WTC11 (cell line): ENCODE results near the gene SRSF2. TPM values are rescaled to one million over a fixed set of nuclear protein-coding genes. Genes with fewer than 3 reads are reported as not detected.

ENCODE experiments used
- ATF6 ChIP-seq: sonication (generic); formaldehyde crosslinking; IDR thresholded peaks from 2 replicates; pipeline ENCODE4 v1.8.1; 2023; ENCODE audit warnings: mild to moderate bottlenecking, missing genetic modification reagents
- CTCF ChIP-seq: fragments of 200-600 bp; IDR thresholded peaks from 2 replicates; pipeline ENCODE4 v1.8.0; 2022; ENCODE audit warnings: antibody characterized with exemption
- E2F5 ChIP-seq: sonication (generic); formaldehyde crosslinking; IDR thresholded peaks from 2 replicates; pipeline ENCODE4 v1.8.1; 2022; ENCODE audit warnings: mild to moderate bottlenecking, moderate library complexity, missing genetic modification reagents
- ETV6 ChIP-seq: sonication (generic); formaldehyde crosslinking; IDR thresholded peaks from 2 replicates; pipeline ENCODE4 v1.8.1; 2022; ENCODE audit warnings: mild to moderate bottlenecking, missing genetic modification reagents
- GABPB1 ChIP-seq: sonication (generic); formaldehyde crosslinking; IDR thresholded peaks from 2 replicates; pipeline ENCODE4 v1.8.1; 2023; ENCODE audit warnings: mild to moderate bottlenecking, missing genetic modification reagents
- GTF2I ChIP-seq: fragments of 250-450 bp; sonication (Bioruptor Pico); conservative IDR thresholded peaks from 2 replicates; pipeline ENCODE4 v1.4.0; 2021; ENCODE audit warnings: mild to moderate bottlenecking
- HMGA2 ChIP-seq: fragments of 250-450 bp; sonication (Bioruptor Pico); IDR thresholded peaks from 2 replicates; pipeline ENCODE4 v1.4.0; 2021; ENCODE audit warnings: mild to moderate bottlenecking, moderate library complexity
- IRF2 ChIP-seq: sonication (generic); formaldehyde crosslinking; IDR thresholded peaks from 2 replicates; pipeline ENCODE4 v1.8.0; 2022; ENCODE audit warnings: low read depth, missing genetic modification reagents, borderline replicate concordance
- MYBL2 ChIP-seq: sonication (generic); formaldehyde crosslinking; IDR thresholded peaks from 2 replicates; pipeline ENCODE4 v1.8.1; 2023; ENCODE audit warnings: mild to moderate bottlenecking, moderate library complexity, missing genetic modification reagents
- NFATC4 ChIP-seq: fragments of 250-450 bp; sonication (Bioruptor Pico); IDR thresholded peaks from 2 replicates; pipeline ENCODE4 v1.9.0; 2021; ENCODE audit warnings: mild to moderate bottlenecking
- OVOL2 ChIP-seq: fragments of 250-450 bp; sonication (Bioruptor Pico); IDR thresholded peaks from 2 replicates; pipeline ENCODE4 v1.9.0; 2021; ENCODE audit warnings: mild to moderate bottlenecking, borderline replicate concordance
- PRDM15 ChIP-seq: sonication (generic); formaldehyde crosslinking; IDR thresholded peaks from 2 replicates; pipeline ENCODE4 v1.8.0; 2022; ENCODE audit warnings: missing genetic modification reagents
- RORB ChIP-seq: fragments of 250-450 bp; sonication (Bioruptor Pico); IDR thresholded peaks from 2 replicates; pipeline ENCODE4 v1.9.0; 2021; ENCODE audit warnings: mild to moderate bottlenecking
- TEAD4 ChIP-seq: sonication (generic); formaldehyde crosslinking; IDR thresholded peaks from 2 replicates; pipeline ENCODE4 v1.8.0; 2022; ENCODE audit warnings: mild to moderate bottlenecking, missing genetic modification reagents
- ZNF232 ChIP-seq: sonication (generic); formaldehyde crosslinking; IDR thresholded peaks from 2 replicates; pipeline ENCODE4 v1.8.0; 2022; ENCODE audit warnings: mild to moderate bottlenecking, missing genetic modification reagents
- ZNF423 ChIP-seq: fragments of 250-450 bp; sonication (Bioruptor Pico); IDR thresholded peaks from 2 replicates; pipeline ENCODE4 v2.1.2; 2022; ENCODE audit warnings: mild to moderate bottlenecking, moderate library complexity
- ZSCAN18 ChIP-seq: fragments of 250-450 bp; sonication (Bioruptor Pico); IDR thresholded peaks from 2 replicates; pipeline ENCODE4 v2.1.2; 2022; ENCODE audit warnings: mild to moderate bottlenecking, moderate library complexity
- total RNA-seq: library from RNA; stranded (reverse); gene quantifications from 3 replicates; pipeline ENCODE4 v1.2.3, GENCODE V29; 2021
- TF ChIP-seq, protein P1 (sequence below): sonication (generic); formaldehyde crosslinking; IDR thresholded peaks from 2 replicates; pipeline ENCODE4 v1.8.1; 2022; ENCODE audit warnings: mild to moderate bottlenecking, missing genetic modification reagents, moderate library complexity, borderline replicate concordance
- TF ChIP-seq, protein P2 (sequence below): sonication (generic); formaldehyde crosslinking; conservative IDR thresholded peaks from 2 replicates; pipeline ENCODE4 v1.8.1; 2022; ENCODE audit warnings: mild to moderate bottlenecking, missing genetic modification reagents
- TF ChIP-seq, protein P3 (sequence below): sonication (generic); formaldehyde crosslinking; IDR thresholded peaks from 2 replicates; pipeline ENCODE4 v1.8.1; 2023; ENCODE audit warnings: mild to moderate bottlenecking, missing genetic modification reagents, moderate library complexity
- TF ChIP-seq, protein P4 (sequence below): sonication (generic); formaldehyde crosslinking; IDR thresholded peaks from 2 replicates; pipeline ENCODE4 v1.8.0; 2023; ENCODE audit warnings: mild to moderate bottlenecking, missing genetic modification reagents

SRSF2 gene
- total RNA-seq, 1 experiment from 2014 or later: 355 TPM

DNA sequence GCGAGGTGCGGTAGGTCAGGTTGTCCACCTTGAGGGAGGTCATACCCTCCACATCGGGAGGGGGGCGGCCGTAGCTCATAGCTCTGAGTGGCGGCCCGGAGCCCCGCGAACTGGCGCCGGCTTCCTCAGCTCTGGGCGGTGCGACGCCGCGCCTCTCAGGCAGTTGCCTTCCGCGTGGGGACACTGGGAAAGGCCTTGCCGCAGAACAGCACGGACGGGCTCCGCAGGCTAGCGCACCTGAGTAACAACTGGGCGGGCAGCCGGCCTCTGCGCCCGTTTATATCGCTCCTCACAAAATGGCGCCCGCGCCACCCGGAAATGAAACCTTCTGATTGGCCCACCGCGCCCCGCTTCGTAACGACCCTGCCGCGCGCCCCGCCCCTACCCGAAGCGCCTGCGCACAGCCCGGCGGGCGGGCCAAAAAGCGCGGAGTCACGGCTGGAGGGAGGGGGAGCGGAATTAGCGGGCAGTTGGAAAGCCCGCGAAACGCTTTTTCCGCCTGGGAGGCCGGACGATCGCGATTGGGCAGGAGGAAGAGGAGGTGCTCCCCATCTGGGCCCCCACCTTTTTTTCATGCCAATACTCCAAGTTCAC, at the start of gene SRSF2 (continued):
- 0 out of 2 replicates have a peak, but pooled peaks have one; percentile 23 for TF ChIP-seq NFATC4 (CRISPR knock-in tag)
- TF ChIP-seq, protein P1, sequence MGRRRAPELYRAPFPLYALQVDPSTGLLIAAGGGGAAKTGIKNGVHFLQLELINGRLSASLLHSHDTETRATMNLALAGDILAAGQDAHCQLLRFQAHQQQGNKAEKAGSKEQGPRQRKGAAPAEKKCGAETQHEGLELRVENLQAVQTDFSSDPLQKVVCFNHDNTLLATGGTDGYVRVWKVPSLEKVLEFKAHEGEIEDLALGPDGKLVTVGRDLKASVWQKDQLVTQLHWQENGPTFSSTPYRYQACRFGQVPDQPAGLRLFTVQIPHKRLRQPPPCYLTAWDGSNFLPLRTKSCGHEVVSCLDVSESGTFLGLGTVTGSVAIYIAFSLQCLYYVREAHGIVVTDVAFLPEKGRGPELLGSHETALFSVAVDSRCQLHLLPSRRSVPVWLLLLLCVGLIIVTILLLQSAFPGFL (CRISPR knock-in tag): peak; percentile 71; the same call in 1 of the 2 replicates
- peak; percentile 77; the same call in 1 of the 2 replicates for TF ChIP-seq TEAD4 (CRISPR knock-in tag)
- no peak for TF ChIP-seq CTCF
- TF ChIP-seq, protein P2, sequence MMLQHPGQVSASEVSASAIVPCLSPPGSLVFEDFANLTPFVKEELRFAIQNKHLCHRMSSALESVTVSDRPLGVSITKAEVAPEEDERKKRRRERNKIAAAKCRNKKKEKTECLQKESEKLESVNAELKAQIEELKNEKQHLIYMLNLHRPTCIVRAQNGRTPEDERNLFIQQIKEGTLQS (CRISPR knock-in tag): peak; percentile 76
- no peak; the same call in 1 of the 2 replicates for TF ChIP-seq IRF2 (CRISPR knock-in tag)
- no peak for TF ChIP-seq ZNF423
- TF ChIP-seq, protein P3, sequence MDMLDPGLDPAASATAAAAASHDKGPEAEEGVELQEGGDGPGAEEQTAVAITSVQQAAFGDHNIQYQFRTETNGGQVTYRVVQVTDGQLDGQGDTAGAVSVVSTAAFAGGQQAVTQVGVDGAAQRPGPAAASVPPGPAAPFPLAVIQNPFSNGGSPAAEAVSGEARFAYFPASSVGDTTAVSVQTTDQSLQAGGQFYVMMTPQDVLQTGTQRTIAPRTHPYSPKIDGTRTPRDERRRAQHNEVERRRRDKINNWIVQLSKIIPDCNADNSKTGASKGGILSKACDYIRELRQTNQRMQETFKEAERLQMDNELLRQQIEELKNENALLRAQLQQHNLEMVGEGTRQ (CRISPR knock-in tag): no peak
- TF ChIP-seq, protein P4, sequence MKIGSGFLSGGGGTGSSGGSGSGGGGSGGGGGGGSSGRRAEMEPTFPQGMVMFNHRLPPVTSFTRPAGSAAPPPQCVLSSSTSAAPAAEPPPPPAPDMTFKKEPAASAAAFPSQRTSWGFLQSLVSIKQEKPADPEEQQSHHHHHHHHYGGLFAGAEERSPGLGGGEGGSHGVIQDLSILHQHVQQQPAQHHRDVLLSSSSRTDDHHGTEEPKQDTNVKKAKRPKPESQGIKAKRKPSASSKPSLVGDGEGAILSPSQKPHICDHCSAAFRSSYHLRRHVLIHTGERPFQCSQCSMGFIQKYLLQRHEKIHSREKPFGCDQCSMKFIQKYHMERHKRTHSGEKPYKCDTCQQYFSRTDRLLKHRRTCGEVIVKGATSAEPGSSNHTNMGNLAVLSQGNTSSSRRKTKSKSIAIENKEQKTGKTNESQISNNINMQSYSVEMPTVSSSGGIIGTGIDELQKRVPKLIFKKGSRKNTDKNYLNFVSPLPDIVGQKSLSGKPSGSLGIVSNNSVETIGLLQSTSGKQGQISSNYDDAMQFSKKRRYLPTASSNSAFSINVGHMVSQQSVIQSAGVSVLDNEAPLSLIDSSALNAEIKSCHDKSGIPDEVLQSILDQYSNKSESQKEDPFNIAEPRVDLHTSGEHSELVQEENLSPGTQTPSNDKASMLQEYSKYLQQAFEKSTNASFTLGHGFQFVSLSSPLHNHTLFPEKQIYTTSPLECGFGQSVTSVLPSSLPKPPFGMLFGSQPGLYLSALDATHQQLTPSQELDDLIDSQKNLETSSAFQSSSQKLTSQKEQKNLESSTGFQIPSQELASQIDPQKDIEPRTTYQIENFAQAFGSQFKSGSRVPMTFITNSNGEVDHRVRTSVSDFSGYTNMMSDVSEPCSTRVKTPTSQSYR (CRISPR knock-in tag): no peak
- TF ChIP-seq ATF6 (CRISPR knock-in tag): no peak
- peak; percentile 99 for TF ChIP-seq E2F5 (CRISPR knock-in tag)
- TF ChIP-seq GABPB1: peak; percentile 80
- TF ChIP-seq PRDM15 (CRISPR knock-in tag): peak; percentile 67; the same call in 1 of the 2 replicates
- no peak for TF ChIP-seq GTF2I
- TF ChIP-seq ZSCAN18 (CRISPR knock-in tag): no peak
- TF ChIP-seq ZNF232 (CRISPR knock-in tag): peak; percentile 88; the same call in 1 of the 2 replicates
- no peak for TF ChIP-seq HMGA2
- TF ChIP-seq RORB (CRISPR knock-in tag): 0 out of 2 replicates have a peak, but pooled peaks have one; percentile 63
- TF ChIP-seq ETV6 (CRISPR knock-in tag): peak; percentile 73
- TF ChIP-seq MYBL2 (CRISPR knock-in tag): peak; percentile 93
- no peak for TF ChIP-seq OVOL2 (CRISPR knock-in tag)
